HS-27A (cell line): ENCODE measurements around the gene TMEM43.
A peak's percentile ranks its signal among the peaks of the same experiment; 100 is the strongest.
"Not testable (repeated sequence)": the region's sequence is repeated elsewhere in the genome, so short reads cannot be mapped to it uniquely, and the experiment has no call there.

ENCODE experiments used
- DNase-seq: peaks from one replicate; pipeline ENCODE4 v3.0.0-alpha.2; 2012; ENCODE audit warnings: low read depth, missing footprints

Gene TMEM43

GRCh38 chr3:14124615-14125192, at the start of gene TMEM43, which contains the start of gene CHCHD4:
TMEM43 (plus strand) TSS chr3:14125052; CDS start chr3:14125194, 142 bp downstream.
CHCHD4 (minus strand) TSS chr3:14124870; CDS start chr3:14124676, 194 bp downstream.
- peak; percentile 98 for DNase-seq

GRCh38 chr3:14075233-14075632, 49.6 kb upstream of the TMEM43 start:
- not testable (repeated sequence) for DNase-seq

DNA sequence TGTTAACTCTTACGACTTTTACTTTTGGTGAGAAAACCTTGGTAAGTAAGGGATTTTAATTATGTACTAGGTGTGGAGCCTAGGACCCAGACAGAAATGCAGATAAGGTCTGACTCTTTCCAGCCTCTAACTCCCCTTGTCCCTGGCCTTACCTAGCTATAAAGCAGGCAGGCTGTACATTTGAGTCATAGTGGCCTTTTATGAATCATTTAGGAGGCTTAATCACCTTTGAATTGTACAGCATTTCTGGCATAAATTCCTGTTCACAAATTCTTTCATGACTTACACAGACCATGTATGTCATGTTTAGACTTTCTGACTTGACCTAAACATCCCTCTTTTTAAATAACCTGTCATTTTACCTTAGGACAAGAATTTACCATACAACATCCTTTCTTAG, 47.5 kb upstream of the TMEM43 start:
- DNase-seq: no peak

DNA sequence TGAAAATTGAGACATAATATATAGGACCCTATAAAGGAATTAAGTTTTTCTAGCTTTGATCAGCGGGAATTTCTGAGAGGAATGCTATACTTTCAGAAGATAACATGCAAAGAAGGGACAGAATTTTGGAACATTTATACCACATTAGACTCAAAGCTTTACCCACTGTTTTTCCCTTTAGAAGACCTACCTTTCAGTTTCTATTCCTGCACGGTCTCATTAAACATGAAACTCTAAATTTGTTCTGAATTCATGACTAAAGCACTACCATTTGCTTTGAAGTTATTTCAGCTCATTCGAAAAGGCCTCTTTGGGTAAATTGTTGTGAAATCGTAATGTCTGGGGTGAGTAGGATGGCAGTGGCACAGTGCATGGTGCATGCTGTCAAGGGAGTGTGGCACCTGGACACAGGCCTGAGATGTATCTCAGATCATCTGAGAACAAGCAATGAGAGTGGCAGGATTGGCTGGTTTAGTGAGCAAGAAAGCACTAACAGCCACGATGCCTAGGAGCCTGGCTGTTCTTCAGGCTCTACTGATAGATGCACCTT, 42.7 kb upstream of the TMEM43 start:
- DNase-seq: no peak

DNA sequence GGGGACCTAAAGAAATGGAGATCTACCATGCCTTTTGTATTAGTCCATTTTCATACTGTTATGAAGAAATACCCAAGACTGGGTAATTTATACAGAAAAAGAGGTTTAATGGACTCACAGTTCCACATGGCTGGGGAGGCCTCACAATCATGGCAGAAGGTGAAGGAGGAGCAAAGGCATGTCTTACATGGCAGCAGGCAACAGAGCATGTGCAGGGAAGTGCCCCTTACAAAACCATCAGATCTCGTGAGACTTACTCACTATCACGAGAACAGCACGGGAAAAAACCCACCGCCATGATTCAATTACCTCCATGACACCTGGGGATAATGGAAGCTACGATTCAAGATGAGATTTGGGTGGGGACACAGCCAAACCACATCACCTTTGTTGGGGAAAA, 37.4 kb upstream of the TMEM43 start:
- DNase-seq: not testable (repeated sequence)

DNA sequence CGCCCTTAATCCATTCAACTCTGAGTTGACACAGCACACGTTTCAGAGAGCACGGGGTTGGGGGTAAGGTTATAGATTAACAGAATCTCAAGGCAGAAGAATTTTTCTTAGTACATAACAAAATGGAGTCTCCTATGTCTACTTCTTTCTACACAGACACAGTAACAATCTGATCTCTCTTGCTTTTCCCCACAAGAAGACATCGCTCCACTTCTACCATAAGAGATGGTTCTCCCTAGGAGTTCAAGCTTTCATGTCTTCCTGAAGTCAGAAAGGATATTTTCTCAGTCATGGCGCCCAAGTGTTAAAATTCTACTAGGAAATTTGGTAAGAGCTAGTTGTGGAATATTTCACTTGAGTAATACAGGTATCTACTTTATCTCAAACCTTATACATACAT, 32.9 kb upstream of the TMEM43 start:
- not testable (repeated sequence) for DNase-seq

- DNase-seq: no peak
Observed at GRCh38 chr3:14092464-14092863, 32.4 kb upstream of the TMEM43 start.

DNA sequence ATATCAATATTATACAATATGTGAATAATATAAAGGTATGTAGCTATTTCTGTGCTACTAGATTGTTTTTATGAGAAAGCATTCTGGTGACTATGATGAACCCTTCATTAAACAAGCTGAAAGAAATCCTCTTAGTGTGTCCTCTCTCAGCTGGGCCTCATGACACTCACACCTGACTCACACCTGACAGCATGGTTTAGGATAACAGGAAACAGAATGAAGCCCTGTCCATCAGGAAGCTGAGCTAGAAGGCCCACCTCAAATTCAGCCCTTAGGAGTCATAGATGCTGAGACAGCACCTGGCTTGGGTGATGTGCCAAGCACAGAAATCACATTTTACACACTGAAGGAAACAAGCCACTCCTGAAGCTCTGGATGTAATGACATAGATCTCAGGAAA, 31.0 kb upstream of the TMEM43 start:
- no peak for DNase-seq

- DNase-seq: no peak
Observed at GRCh38 chr3:14096742-14097141, 28.1 kb upstream of the TMEM43 start.

GRCh38 chr3:14097616-14098391, 27.0 kb upstream of the TMEM43 start:
- DNase-seq: no peak

DNA sequence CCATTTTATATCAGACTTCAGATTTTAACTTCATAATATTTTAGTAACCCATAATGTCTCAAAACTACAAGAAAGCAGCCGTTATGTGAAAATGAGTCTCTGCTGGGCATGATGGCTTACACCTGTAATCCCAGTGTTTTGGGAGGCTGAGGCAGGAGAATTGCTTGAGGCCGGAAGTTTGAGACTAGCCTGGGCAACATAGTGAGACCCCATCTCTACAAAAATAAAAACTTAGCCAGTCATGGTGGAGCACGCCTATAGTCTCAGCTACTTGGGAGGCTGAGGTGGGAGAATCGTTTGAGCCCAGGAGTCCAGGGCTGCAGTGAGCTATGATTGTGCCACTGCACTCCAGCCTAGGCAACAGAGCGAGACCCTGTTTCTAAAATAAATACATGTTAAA, 15.0 kb upstream of the TMEM43 start:
- DNase-seq: not testable (repeated sequence)

- DNase-seq: no peak
Observed at GRCh38 chr3:14110699-14111098, 14.2 kb upstream of the TMEM43 start.

GRCh38 chr3:14113965-14114635, 10.8 kb upstream of the TMEM43 start:
- no peak for DNase-seq

DNA sequence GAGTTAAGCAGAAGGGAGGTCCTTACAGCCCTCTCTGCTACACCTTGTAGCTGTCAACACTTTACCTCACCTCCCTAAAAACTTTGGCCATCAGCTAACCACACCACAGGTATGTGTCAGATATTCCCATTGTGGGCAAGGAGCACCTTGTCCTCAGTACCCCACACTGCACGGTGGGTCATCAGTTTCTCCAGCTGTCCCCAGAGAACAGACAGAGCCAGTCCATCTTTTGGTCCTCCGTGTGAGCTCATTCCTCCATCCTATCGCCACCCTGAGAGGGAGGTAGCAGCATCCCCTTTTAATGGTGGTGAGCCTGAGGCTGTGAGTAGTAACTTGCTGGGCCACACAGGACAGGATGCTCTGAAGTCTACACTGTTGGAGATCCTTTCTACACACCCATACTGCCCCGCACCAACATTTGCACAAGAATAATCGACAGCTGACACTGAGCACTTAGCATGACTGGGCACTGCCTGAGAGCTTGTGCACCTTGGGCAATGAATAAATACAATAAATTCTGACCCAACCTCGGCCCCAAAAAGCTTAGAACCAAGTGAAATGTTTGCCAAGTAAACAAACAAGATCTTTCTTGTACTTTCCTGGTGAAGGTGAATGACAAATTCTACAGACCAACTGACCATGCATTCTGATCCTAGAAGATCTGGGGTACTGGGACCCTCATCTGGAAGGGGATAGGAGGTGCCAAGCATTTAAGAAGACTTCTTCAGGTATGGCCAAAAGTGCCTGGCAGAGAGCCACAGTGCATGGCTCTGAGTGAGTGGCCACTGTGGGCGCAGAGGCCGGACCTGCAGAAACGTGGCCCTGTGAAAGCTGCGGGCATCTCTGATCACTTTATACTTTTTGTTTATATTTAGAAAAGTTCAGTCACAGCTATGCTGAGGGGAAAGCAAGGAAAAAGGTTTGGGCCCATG, 7.1 kb upstream of the TMEM43 start:
- no peak for DNase-seq

DNA sequence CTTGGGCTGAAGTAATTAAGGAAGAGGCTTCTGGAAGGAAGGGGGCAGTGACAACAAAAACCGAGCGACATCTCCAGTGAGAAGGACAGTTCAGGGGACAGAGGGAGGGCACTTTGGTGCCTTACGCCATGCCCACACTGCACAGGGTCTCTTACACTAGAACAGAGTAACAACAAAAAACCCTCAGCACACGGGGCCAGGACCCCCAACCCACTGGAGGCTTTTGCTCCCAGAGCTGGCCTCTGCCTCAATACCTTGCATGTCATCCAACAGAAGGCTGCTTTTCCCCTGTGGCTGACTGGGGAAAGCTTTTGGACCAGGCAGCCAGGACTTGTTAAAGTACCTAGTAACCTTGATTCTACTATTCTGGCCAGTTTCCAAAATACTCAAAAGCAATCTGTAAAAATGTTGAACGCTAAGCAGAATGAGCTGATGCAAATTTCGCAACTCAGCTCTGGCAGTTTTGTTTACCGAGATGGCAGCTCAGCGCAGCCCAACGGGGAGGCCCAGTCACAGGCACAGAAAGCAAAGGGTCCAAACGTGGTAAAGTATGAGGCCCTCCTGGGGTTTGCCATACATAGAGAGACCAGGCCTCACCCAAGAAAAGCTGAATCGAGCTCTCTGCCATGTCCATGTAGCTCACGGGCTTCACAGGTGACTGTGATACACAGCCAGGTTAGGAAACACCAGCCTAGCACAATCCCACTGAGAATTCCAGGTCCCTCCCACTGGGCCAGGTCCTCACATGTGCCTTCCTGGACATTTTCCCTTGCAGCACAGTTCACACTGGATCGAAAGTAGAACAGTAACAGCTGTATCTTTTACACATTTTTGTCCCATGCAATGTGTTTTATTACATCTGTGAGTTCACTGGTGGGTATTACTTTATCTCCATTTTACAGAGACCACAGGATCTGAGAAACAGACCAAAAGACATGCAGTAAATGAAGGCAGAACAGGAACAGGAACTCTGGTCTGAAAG, 6.2 kb upstream of the TMEM43 start:
- no peak for DNase-seq

DNA sequence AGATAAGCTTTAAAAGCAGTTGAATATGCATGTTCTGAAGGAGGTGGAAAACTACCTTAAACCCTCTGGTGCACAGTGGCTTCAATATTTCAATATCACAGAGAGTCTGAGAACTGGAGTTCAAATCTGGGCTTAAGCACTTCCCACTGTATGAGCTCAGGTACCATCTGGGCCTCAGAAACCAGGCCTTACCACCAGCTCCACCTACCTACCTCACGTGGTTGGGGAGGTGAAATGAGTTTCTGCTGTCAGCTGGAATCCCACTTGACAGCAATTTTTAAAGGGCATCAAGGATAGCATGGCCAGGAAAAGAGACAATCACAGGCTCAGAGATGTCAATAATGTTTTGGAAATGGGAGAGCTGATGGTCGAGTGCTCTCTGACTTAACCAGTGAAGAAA, 5.2 kb upstream of the TMEM43 start:
- no peak for DNase-seq

DNA sequence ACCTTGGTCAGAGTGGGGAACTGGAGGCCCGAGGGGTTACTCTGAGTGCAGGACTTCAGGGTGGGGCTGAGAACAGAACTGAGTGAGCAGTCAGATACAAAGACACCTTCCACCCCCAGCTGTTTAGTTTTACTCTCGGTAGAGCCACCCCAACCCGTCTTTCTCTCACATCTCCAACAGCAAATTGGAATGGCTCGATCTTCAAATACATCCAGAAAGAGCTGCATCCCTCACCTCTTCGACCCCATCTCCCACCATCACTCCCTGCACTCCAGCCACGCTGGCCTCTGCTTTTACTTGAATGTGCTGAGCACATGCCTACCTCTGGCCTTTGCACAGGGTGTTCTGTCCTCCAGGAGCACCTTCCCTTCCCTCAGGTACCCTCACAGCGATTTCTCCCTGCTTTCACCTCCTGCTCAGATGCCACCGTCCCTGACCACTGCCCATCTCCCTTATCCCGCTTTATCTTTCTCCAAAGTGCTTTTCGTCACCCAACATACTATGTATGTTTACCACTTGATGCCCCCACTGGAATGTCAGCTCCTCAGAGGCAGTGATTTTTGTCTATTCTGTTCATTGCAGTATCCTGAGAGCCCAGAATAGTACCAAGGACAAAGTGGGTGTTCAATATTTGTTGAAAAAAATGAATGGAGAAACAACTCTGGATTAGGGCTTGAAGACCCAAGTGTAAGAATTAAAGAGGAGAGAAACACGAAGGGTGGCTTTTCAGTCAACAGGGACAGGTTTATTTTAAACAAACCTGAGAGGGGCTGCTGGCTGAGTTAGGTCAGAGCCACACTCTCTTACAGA, 4.5 kb upstream of the TMEM43 start:
- DNase-seq: no peak

GRCh38 chr3:14120921-14121448, 3.9 kb upstream of the TMEM43 start:
- DNase-seq: not testable (repeated sequence)

GRCh38 chr3:14121859-14122258, 3.0 kb upstream of the TMEM43 start:
- DNase-seq: no peak
